Trophoblast cell (in vitro differentiated cells and primary cell): ENCODE data around the gene FUNDC1.

ENCODE experiments used
- DNase-seq, 2 donors: peaks; one replicate each; pipeline ENCODE4 v3.0.0-alpha.2; 2016
- H2AFZ ChIP-seq: 2 replicates; pipeline ENCODE4 v1.6.1; 2013; ENCODE audit warnings: low read length, moderate library complexity, mild to moderate bottlenecking; ENCODE audit not compliant: insufficient read depth, poor library complexity
- H2AK5ac ChIP-seq: 2 replicates; pipeline ENCODE4 v1.6.1; 2013; ENCODE audit warnings: mild to moderate bottlenecking, low read length
- H2BK120ac ChIP-seq: 2 replicates; pipeline ENCODE4 v1.6.1; 2013; ENCODE audit warnings: low read length, mild to moderate bottlenecking, moderate library complexity; ENCODE audit not compliant: insufficient read depth, poor library complexity
- H2BK12ac ChIP-seq: 2 replicates; pipeline ENCODE4 v1.6.1; 2013; ENCODE audit warnings: mild to moderate bottlenecking, low read length, moderate library complexity
- H2BK5ac ChIP-seq: 2 replicates; pipeline ENCODE4 v1.6.1; 2013; ENCODE audit warnings: low read length, low read depth, moderate library complexity, mild to moderate bottlenecking; ENCODE audit not compliant: poor library complexity
- H3K14ac ChIP-seq: 2 replicates; pipeline ENCODE4 v1.6.1; 2013; ENCODE audit warnings: mild to moderate bottlenecking, low read length
- H3K18ac ChIP-seq: 2 replicates; pipeline ENCODE4 v1.6.1; 2013; ENCODE audit warnings: mild to moderate bottlenecking, low read length
- H3K23ac ChIP-seq: 2 replicates; pipeline ENCODE4 v1.6.1; 2013; ENCODE audit warnings: low read length
- H3K27ac ChIP-seq: 2 replicates; pipeline ENCODE4 v1.5.1; 2013; ENCODE audit warnings: low read depth, mild to moderate bottlenecking, inconsistent platforms, low read length, moderate library complexity
- H3K27me3 ChIP-seq: 2 replicates; pipeline ENCODE4 v1.6.1; 2013; ENCODE audit warnings: inconsistent platforms, mild to moderate bottlenecking, low read length, moderate library complexity; ENCODE audit not compliant: insufficient read depth
- H3K36me3 ChIP-seq, 2 experiments: 1 replicate in 1 of 2; 2 replicates in 1 of 2; pipeline ENCODE4 v1.6.1; 2013; ENCODE audit warnings: low read length in 2 of 2, mild to moderate bottlenecking in 2 of 2, moderate library complexity in 1 of 2; ENCODE audit not compliant: insufficient read depth in 2 of 2, control insufficient read depth in 1 of 2
- H3K4ac ChIP-seq: 2 replicates; pipeline ENCODE4 v1.6.1; 2013; ENCODE audit warnings: low read depth, mild to moderate bottlenecking, low read length, moderate library complexity
- H3K4me1 ChIP-seq, 2 experiments: 1 replicate in 1 of 2; 2 replicates in 1 of 2; pipeline ENCODE4 v1.6.1; 2013; ENCODE audit warnings: low read length in 2 of 2, mild to moderate bottlenecking in 2 of 2, moderate library complexity in 1 of 2; ENCODE audit not compliant: insufficient read depth in 2 of 2, control insufficient read depth in 1 of 2
- H3K4me2 ChIP-seq: 2 replicates; pipeline ENCODE4 v1.6.1; 2013; ENCODE audit warnings: inconsistent platforms, mild to moderate bottlenecking, low read length, moderate library complexity
- H3K4me3 ChIP-seq: 2 replicates; pipeline ENCODE4 v1.5.1; 2013; ENCODE audit warnings: mild to moderate bottlenecking, low read depth, low read length, inconsistent platforms
- H3K79me1 ChIP-seq: one replicate; pipeline ENCODE4 v1.6.1; 2013; ENCODE audit warnings: low read length
- H3K79me2 ChIP-seq: 2 replicates; pipeline ENCODE4 v1.6.1; 2013; ENCODE audit warnings: low read length, mild to moderate bottlenecking; ENCODE audit not compliant: control insufficient read depth, insufficient read depth, poor library complexity
- H3K9ac ChIP-seq: 2 replicates; pipeline ENCODE4 v1.6.1; 2013; ENCODE audit warnings: mild to moderate bottlenecking, low read length
- H3K9me3 ChIP-seq: 2 replicates; pipeline ENCODE4 v1.6.1; 2013; ENCODE audit warnings: low read depth, mild to moderate bottlenecking, control low read depth, inconsistent platforms, low read length; ENCODE audit not compliant: insufficient read depth
- H4K12ac ChIP-seq: 2 replicates; pipeline ENCODE4 v1.6.1; 2013; ENCODE audit warnings: low read depth, mild to moderate bottlenecking, low read length, moderate library complexity
- H4K8ac ChIP-seq: 2 replicates; pipeline ENCODE4 v1.6.1; 2013; ENCODE audit warnings: low read depth, mild to moderate bottlenecking, low read length, moderate library complexity
- H4K91ac ChIP-seq: one replicate; pipeline ENCODE4 v1.6.1; 2013; ENCODE audit warnings: low read depth, mild to moderate bottlenecking, low read length, moderate library complexity
- WGBS: extraction: QIAGEN DNeasy Blood & Tissue Kit; methylation state at CpG from one replicate; pipeline ENCODE4 v1.1.7; 2013; ENCODE audit warnings: missing lambda C conversion rate; ENCODE audit not compliant: insufficient read length, insufficient coverage; ENCODE audit errors: extremely low coverage; 5-methylcytosine and 5-hydroxymethylcytosine counted together

Gene FUNDC1

GRCh38 chrX:44503560-44503959, 39.1 kb downstream of the FUNDC1 start:
- H3K18ac ChIP-seq = no peak overlapping the region
- H4K8ac ChIP-seq = no peak overlapping the region
- H3K27me3 ChIP-seq = no peaks in the 10 kb centered on the region
- no peaks in the 10 kb centered on the region for H3K9me3 ChIP-seq
- no peak overlapping the region for H2BK120ac ChIP-seq
- H3K79me2 ChIP-seq = no peaks in the 10 kb centered on the region
- no peaks in the 10 kb centered on the region for H3K79me1 ChIP-seq
- H4K12ac ChIP-seq = no peak overlapping the region
- H3K4me3 ChIP-seq = no peak overlapping the region
- DNase-seq = no peak
- no peak overlapping the region for H3K23ac ChIP-seq
- no peak overlapping the region for H4K91ac ChIP-seq
- no peak overlapping the region for H2BK12ac ChIP-seq
- no peak overlapping the region for H3K4me2 ChIP-seq
- no peak overlapping the region for H2AFZ ChIP-seq
- no peak overlapping the region for H3K9ac ChIP-seq
- H3K4me1 ChIP-seq = no peaks in the 10 kb centered on the region
- H3K27ac ChIP-seq = no peak overlapping the region
- no peak overlapping the region for H3K14ac ChIP-seq
- no peak overlapping the region for H3K4ac ChIP-seq
- WGBS = no CpG with 5 or more reads among the region's 4 CpGs
- H2AK5ac ChIP-seq = no peak overlapping the region
- no peaks in the 10 kb centered on the region for H3K36me3 ChIP-seq
- H2BK5ac ChIP-seq = no peak overlapping the region

GRCh38 chrX:44495091-44495490, 47.6 kb downstream of the FUNDC1 start:
- H3K4me1 ChIP-seq = no peaks in the 10 kb centered on the region
- H2BK12ac ChIP-seq = no peak overlapping the region
- H2AK5ac ChIP-seq = no peak overlapping the region
- no peak overlapping the region for H3K4me3 ChIP-seq
- H3K14ac ChIP-seq = no peak overlapping the region
- no peak overlapping the region for H4K91ac ChIP-seq
- H3K27ac ChIP-seq = no peak overlapping the region
- no peak overlapping the region for H3K4me2 ChIP-seq
- no peak overlapping the region for H4K8ac ChIP-seq
- no peaks in the 10 kb centered on the region for H3K36me3 ChIP-seq
- no CpG with 5 or more reads among the region's 1 CpG for WGBS
- no peaks in the 10 kb centered on the region for H3K27me3 ChIP-seq
- H3K18ac ChIP-seq = no peak overlapping the region
- DNase-seq = no peak
- no peak overlapping the region for H2BK5ac ChIP-seq
- H3K79me2 ChIP-seq = no peaks in the 10 kb centered on the region
- H2AFZ ChIP-seq = no peak overlapping the region
- no peak overlapping the region for H3K9ac ChIP-seq
- no peaks in the 10 kb centered on the region for H3K79me1 ChIP-seq
- no peak overlapping the region for H4K12ac ChIP-seq
- no peak overlapping the region for H2BK120ac ChIP-seq
- no peak overlapping the region for H3K4ac ChIP-seq
- no peaks in the 10 kb centered on the region for H3K9me3 ChIP-seq
- H3K23ac ChIP-seq = no peak overlapping the region

- DNase-seq = no peak
- Histone ChIP-seq H3K4ac (no peak overlapping the region), H3K4me1 (no peaks in the 10 kb centered on the region), H3K79me2 (no peaks in the 10 kb centered on the region), H3K27ac (no peak overlapping the region), H3K18ac (no peak overlapping the region), H3K36me3 (no peaks in the 10 kb centered on the region), H2BK12ac (no peak overlapping the region), H4K91ac (no peak overlapping the region), H2BK5ac (no peak overlapping the region), H3K9ac (no peak overlapping the region), H2AK5ac (no peak overlapping the region), H3K4me3 (no peak overlapping the region), H4K8ac (no peak overlapping the region), H3K14ac (no peak overlapping the region), H3K23ac (no peak overlapping the region), H3K27me3 (no peaks in the 10 kb centered on the region), H3K79me1 (no peaks in the 10 kb centered on the region), H2BK120ac (no peak overlapping the region), H4K12ac (no peak overlapping the region), H3K4me2 (no peak overlapping the region), H2AFZ (no peak overlapping the region), H3K9me3 (no peaks in the 10 kb centered on the region)
- WGBS = no CpG with 5 or more reads among the region's 4 CpGs
These were observed 48.3 kb downstream of the FUNDC1 start for GRCh38 chrX:44494357-44494756.

GRCh38 chrX:44489515-44489914, 53.1 kb downstream of the FUNDC1 start:
- Histone ChIP-seq H2AK5ac (no peak overlapping the region), H3K14ac (no peak overlapping the region), H3K4me2 (no peak overlapping the region), H4K91ac (no peak overlapping the region), H3K4ac (no peak overlapping the region), H3K36me3 (no peaks in the 10 kb centered on the region), H3K27ac (no peak overlapping the region), H3K27me3 (no peaks in the 10 kb centered on the region), H3K18ac (no peak overlapping the region), H3K23ac (no peak overlapping the region), H3K79me2 (no peaks in the 10 kb centered on the region), H3K4me1 (peaks cover 0 to under 1% of the 10 kb centered on the region in 2 experiments), H4K12ac (no peak overlapping the region), H4K8ac (no peak overlapping the region), H3K9ac (no peak overlapping the region), H3K9me3 (no peaks in the 10 kb centered on the region), H2BK5ac (no peak overlapping the region), H2BK120ac (no peak overlapping the region), H2BK12ac (no peak overlapping the region), H2AFZ (no peak overlapping the region), H3K79me1 (no peaks in the 10 kb centered on the region), H3K4me3 (no peak overlapping the region)
- no CpG with 5 or more reads among the region's 4 CpGs for WGBS
- DNase-seq = no peak
